ENCODE measurements around the gene CCL21. TPM values are rescaled to one million over a fixed set of nuclear protein-coding genes. Genes with fewer than 3 reads are reported as not detected.
A peak's percentile ranks its signal among the peaks of the same experiment; 100 is the strongest.

The CCL21 gene
- total RNA-seq, 1 experiment from 2014 or later, result not detected

DNA sequence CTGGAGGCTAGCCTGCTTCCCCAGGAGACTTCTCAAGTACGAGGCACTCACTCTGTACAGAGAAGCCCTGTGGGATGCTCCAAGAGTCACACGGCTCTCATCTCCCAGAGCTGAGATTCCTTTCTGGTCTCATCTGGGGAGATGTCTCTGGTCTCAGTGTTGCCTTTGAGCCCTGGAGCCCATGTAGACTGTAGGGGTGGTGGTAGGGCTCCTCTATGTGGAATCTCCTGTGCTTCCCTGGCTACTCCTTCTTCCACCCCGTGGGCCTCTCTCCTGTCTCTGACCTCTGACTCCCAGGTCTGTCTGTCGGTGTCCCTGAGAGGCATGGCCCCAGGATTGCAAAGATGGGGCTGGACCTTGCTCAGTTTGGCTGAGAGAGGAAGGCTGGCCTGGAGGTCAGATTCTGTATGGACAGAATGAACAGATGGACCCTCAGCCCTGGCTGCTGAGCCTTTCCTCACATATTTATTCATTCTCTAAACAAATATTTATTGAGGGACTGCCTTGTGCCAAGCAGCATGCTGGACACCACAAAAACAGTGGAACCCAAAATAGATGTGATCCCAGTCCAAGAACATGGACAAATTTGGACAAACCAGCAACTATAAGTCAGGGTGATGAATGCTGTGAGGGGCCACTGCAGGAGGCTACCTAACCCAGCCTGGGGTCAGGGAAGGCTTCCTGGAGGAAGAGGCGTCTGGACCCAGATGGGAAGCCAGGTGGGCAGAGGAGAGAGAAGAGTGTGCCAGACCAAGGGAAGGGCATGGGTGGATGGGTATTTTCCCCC, 21.4 kb downstream of the CCL21 start:
- H2AFZ ChIP-seq (ENCODE audit: low read length), result no peak overlapping the region
- no peak overlapping the region for H3K4me2 ChIP-seq (ENCODE audit: low read depth, low read length, poor library complexity, severe bottlenecking)

DNA sequence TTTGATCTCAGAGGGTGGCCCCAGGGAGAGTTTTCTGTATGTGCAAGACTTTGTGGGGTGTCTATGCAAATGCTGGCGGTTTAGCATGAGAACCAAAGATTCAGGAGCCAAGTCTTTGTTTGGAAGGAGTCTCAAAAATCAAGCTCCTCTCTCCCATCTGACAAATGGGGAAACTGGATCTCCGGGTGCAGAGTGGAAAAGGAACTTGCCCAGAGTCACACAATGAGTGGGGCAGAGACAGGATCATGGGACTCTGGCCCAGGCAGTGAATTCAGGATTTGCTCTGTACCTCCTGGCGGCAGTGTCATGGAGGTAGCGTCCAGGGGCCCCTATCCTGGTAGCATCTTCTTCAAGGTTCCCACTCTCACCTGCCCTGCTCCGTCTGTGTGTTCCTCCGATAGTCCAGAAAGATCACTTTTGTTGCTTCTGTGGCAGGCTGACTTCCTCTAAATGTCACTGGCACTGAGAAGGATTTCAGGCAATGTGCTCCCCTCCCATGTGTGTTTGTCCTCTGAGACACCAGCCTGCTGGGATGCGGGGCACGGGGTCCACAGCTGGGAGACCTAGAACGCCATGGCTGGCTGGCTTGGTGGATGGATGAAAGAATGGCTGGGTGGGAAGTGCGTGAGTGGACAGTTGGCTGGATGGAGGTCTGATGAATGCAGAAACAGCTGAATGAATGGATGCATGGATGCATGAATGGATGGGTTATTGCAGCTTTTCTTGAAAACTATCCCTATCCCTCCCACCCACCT, 22.5 kb downstream of the CCL21 start:
- H3K9me3 ChIP-seq (ENCODE audit: low read length), result no peaks in the 10 kb centered on the region
- DNase-seq, result no peak
- no peak overlapping the region for H3K4me3 ChIP-seq (ENCODE audit: low read length)
- H3K36me3 ChIP-seq (ENCODE audit: insufficient read depth, low read length), result no peaks in the 10 kb centered on the region
- no peaks in the 10 kb centered on the region for H4K20me1 ChIP-seq (ENCODE audit: insufficient read depth, low read depth, low read length)
- H3K9me2 ChIP-seq (replicated peaks; ENCODE audit: insufficient read depth, low read length), result no peaks in the 10 kb centered on the region
- H3K79me2 ChIP-seq (ENCODE audit: low read length), result no peaks in the 10 kb centered on the region
- no peak overlapping the region for H2AFZ ChIP-seq (ENCODE audit: low read length)
- H3K27me3 ChIP-seq (ENCODE audit: low read length), result no peaks in the 10 kb centered on the region
- H3K4me1 ChIP-seq (ENCODE audit: low read length), result peaks cover 11% of the 10 kb centered on the region
- peak overlapping the region; percentile 17 for H3K4me2 ChIP-seq (ENCODE audit: low read depth, low read length, poor library complexity, severe bottlenecking)
- no peak overlapping the region for H3K27ac ChIP-seq (ENCODE audit: low read length)
- no peak overlapping the region for H3K9ac ChIP-seq (ENCODE audit: low read length)

More for the DNA sequence above, 21.4 kb downstream of the CCL21 start:
- Histone ChIP-seq H3K9me3 (ENCODE audit: low read length) (no peaks in the 10 kb centered on the region), H3K9ac (ENCODE audit: low read length) (no peak overlapping the region), H3K4me1 (ENCODE audit: low read length) (peaks cover 11% of the 10 kb centered on the region), H3K79me2 (ENCODE audit: low read length) (no peaks in the 10 kb centered on the region), H3K9me2 (replicated peaks; ENCODE audit: insufficient read depth, low read length) (no peaks in the 10 kb centered on the region), H3K36me3 (ENCODE audit: insufficient read depth, low read length) (no peaks in the 10 kb centered on the region), H3K27me3 (ENCODE audit: low read length) (no peaks in the 10 kb centered on the region), H4K20me1 (ENCODE audit: insufficient read depth, low read depth, low read length) (no peaks in the 10 kb centered on the region), H3K27ac (ENCODE audit: low read length) (no peak overlapping the region), H3K4me3 (ENCODE audit: low read length) (no peak overlapping the region)
- no peak for DNase-seq

DNA sequence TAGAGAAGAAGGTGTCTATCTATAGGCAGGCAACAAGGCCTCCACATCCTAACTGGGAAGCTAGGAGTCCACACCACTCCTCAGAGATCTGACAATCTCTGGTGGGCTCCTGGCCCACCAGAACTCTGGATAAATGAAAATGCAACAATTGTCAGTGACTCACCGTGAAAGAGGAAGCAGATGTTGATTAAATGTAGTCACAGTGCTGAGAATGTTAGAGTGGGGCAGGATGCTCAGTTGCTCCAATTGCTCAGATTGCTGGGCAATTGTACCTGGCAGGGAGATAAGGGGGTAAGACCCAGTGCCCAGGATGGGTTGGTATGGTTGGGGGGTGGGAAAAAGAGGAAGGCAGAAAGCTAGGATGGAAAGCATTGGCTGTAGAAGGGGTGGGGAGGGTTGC, 23.2 kb downstream of the CCL21 start:
- DNase-seq, result no peak
- Histone ChIP-seq H3K9me3 (ENCODE audit: low read length) (no peaks in the 10 kb centered on the region), H3K4me2 (ENCODE audit: low read depth, low read length, poor library complexity, severe bottlenecking) (peak overlapping the region; percentile 17), H2AFZ (ENCODE audit: low read length) (no peak overlapping the region), H3K9ac (ENCODE audit: low read length) (no peak overlapping the region), H3K27ac (ENCODE audit: low read length) (no peak overlapping the region), H4K20me1 (ENCODE audit: insufficient read depth, low read depth, low read length) (no peaks in the 10 kb centered on the region), H3K4me3 (ENCODE audit: low read length) (no peak overlapping the region), H3K27me3 (ENCODE audit: low read length) (no peaks in the 10 kb centered on the region), H3K79me2 (ENCODE audit: low read length) (no peaks in the 10 kb centered on the region), H3K4me1 (ENCODE audit: low read length) (peaks cover 11% of the 10 kb centered on the region), H3K9me2 (replicated peaks; ENCODE audit: insufficient read depth, low read length) (no peaks in the 10 kb centered on the region), H3K36me3 (ENCODE audit: insufficient read depth, low read length) (no peaks in the 10 kb centered on the region)

GRCh38 chr9:34686231-34686630, 23.7 kb downstream of the CCL21 start:
- Histone ChIP-seq H3K4me1 (ENCODE audit: low read length) (peaks cover 11% of the 10 kb centered on the region), H2AFZ (ENCODE audit: low read length) (no peak overlapping the region), H4K20me1 (ENCODE audit: insufficient read depth, low read depth, low read length) (no peaks in the 10 kb centered on the region), H3K9ac (ENCODE audit: low read length) (no peak overlapping the region), H3K9me2 (replicated peaks; ENCODE audit: insufficient read depth, low read length) (no peaks in the 10 kb centered on the region), H3K9me3 (ENCODE audit: low read length) (no peaks in the 10 kb centered on the region), H3K27ac (ENCODE audit: low read length) (no peak overlapping the region), H3K4me2 (ENCODE audit: low read depth, low read length, poor library complexity, severe bottlenecking) (no peak overlapping the region), H3K27me3 (ENCODE audit: low read length) (no peaks in the 10 kb centered on the region), H3K36me3 (ENCODE audit: insufficient read depth, low read length) (no peaks in the 10 kb centered on the region), H3K79me2 (ENCODE audit: low read length) (no peaks in the 10 kb centered on the region), H3K4me3 (ENCODE audit: low read length) (no peak overlapping the region)
- no peak for DNase-seq

- Histone ChIP-seq H3K4me2 (ENCODE audit: low read depth, low read length, poor library complexity, severe bottlenecking) (no peak overlapping the region), H3K9me3 (ENCODE audit: low read length) (no peaks in the 10 kb centered on the region), H4K20me1 (ENCODE audit: insufficient read depth, low read depth, low read length) (no peaks in the 10 kb centered on the region), H3K4me3 (ENCODE audit: low read length) (no peak overlapping the region), H3K9ac (ENCODE audit: low read length) (no peak overlapping the region), H3K79me2 (ENCODE audit: low read length) (no peaks in the 10 kb centered on the region), H3K36me3 (ENCODE audit: insufficient read depth, low read length) (no peaks in the 10 kb centered on the region), H3K9me2 (replicated peaks; ENCODE audit: insufficient read depth, low read length) (no peaks in the 10 kb centered on the region), H3K4me1 (ENCODE audit: low read length) (peaks cover 11% of the 10 kb centered on the region), H2AFZ (ENCODE audit: low read length) (no peak overlapping the region), H3K27ac (ENCODE audit: low read length) (no peak overlapping the region), H3K27me3 (ENCODE audit: low read length) (no peaks in the 10 kb centered on the region)
- DNase-seq, result no peak
These were observed 24.3 kb downstream of the CCL21 start for GRCh38 chr9:34685591-34685990.

- Histone ChIP-seq H3K27me3 (ENCODE audit: low read length) (no peaks in the 10 kb centered on the region), H4K20me1 (ENCODE audit: insufficient read depth, low read depth, low read length) (no peaks in the 10 kb centered on the region), H3K27ac (ENCODE audit: low read length) (no peak overlapping the region), H3K9ac (ENCODE audit: low read length) (no peak overlapping the region), H3K4me1 (ENCODE audit: low read length) (peaks cover 11% of the 10 kb centered on the region), H3K9me3 (ENCODE audit: low read length) (no peaks in the 10 kb centered on the region), H2AFZ (ENCODE audit: low read length) (no peak overlapping the region), H3K4me2 (ENCODE audit: low read depth, low read length, poor library complexity, severe bottlenecking) (no peak overlapping the region), H3K4me3 (ENCODE audit: low read length) (no peak overlapping the region), H3K36me3 (ENCODE audit: insufficient read depth, low read length) (no peaks in the 10 kb centered on the region), H3K79me2 (ENCODE audit: low read length) (no peaks in the 10 kb centered on the region), H3K9me2 (replicated peaks; ENCODE audit: insufficient read depth, low read length) (no peaks in the 10 kb centered on the region)
- DNase-seq, result no peak
These were observed 25.1 kb downstream of the CCL21 start for GRCh38 chr9:34684816-34685215.

GRCh38 chr9:34684145-34684544, 25.8 kb downstream of the CCL21 start:
- H3K9ac ChIP-seq (ENCODE audit: low read length), result no peak overlapping the region
- peaks cover 11% of the 10 kb centered on the region for H3K4me1 ChIP-seq (ENCODE audit: low read length)
- H3K27me3 ChIP-seq (ENCODE audit: low read length), result no peaks in the 10 kb centered on the region
- no peak for DNase-seq
- no peaks in the 10 kb centered on the region for H3K9me2 ChIP-seq (replicated peaks; ENCODE audit: insufficient read depth, low read length)
- H2AFZ ChIP-seq (ENCODE audit: low read length), result no peak overlapping the region
- no peak overlapping the region for H3K27ac ChIP-seq (ENCODE audit: low read length)
- no peaks in the 10 kb centered on the region for H3K36me3 ChIP-seq (ENCODE audit: insufficient read depth, low read length)
- H4K20me1 ChIP-seq (ENCODE audit: insufficient read depth, low read depth, low read length), result no peaks in the 10 kb centered on the region
- no peak overlapping the region for H3K4me2 ChIP-seq (ENCODE audit: low read depth, low read length, poor library complexity, severe bottlenecking)
- H3K79me2 ChIP-seq (ENCODE audit: low read length), result no peaks in the 10 kb centered on the region
- no peak overlapping the region for H3K4me3 ChIP-seq (ENCODE audit: low read length)
- no peaks in the 10 kb centered on the region for H3K9me3 ChIP-seq (ENCODE audit: low read length)

- Histone ChIP-seq H3K79me2 (ENCODE audit: low read length) (no peaks in the 10 kb centered on the region), H3K27me3 (ENCODE audit: low read length) (no peaks in the 10 kb centered on the region), H2AFZ (ENCODE audit: low read length) (no peak overlapping the region), H3K4me2 (ENCODE audit: low read depth, low read length, poor library complexity, severe bottlenecking) (no peak overlapping the region), H4K20me1 (ENCODE audit: insufficient read depth, low read depth, low read length) (no peaks in the 10 kb centered on the region), H3K9me2 (replicated peaks; ENCODE audit: insufficient read depth, low read length) (no peaks in the 10 kb centered on the region), H3K27ac (ENCODE audit: low read length) (no peak overlapping the region), H3K9ac (ENCODE audit: low read length) (no peak overlapping the region), H3K9me3 (ENCODE audit: low read length) (no peaks in the 10 kb centered on the region), H3K4me3 (ENCODE audit: low read length) (no peak overlapping the region), H3K36me3 (ENCODE audit: insufficient read depth, low read length) (no peaks in the 10 kb centered on the region), H3K4me1 (ENCODE audit: low read length) (no peaks in the 10 kb centered on the region)
- no peak for DNase-seq
These were observed 34.1 kb downstream of the CCL21 start for GRCh38 chr9:34675869-34676268.

All from Karpas-422 (cell line).